Erythroblast (primary cell): Measurements from ENCODE around the gene CNTN4.

Experiments used
- GATA1 ChIP-seq: IDR thresholded peaks from 2 replicates; pipeline ENCODE4 v1.6.1; 2011; ENCODE audit warnings: low read depth, mild to moderate bottlenecking, control low read depth, low read length, moderate library complexity
- POLR2A ChIP-seq: IDR thresholded peaks from 2 replicates; pipeline ENCODE4 v1.6.1; 2011; ENCODE audit warnings: mild to moderate bottlenecking, low read length

GRCh38 chr3:3085782-3086181 is 987.1 kb downstream of the CNTN4 start:
- TF ChIP-seq POLR2A (no peak), GATA1 (no peak)
